SW 1271 (cell line): ENCODE measurements around the gene DTNA.

Experiments used
- DNase-seq, 2 experiments: peaks; one replicate each; lab custom pipeline; 2025; lab: John Stamatoyannopoulos, UW

The DTNA gene

DNA sequence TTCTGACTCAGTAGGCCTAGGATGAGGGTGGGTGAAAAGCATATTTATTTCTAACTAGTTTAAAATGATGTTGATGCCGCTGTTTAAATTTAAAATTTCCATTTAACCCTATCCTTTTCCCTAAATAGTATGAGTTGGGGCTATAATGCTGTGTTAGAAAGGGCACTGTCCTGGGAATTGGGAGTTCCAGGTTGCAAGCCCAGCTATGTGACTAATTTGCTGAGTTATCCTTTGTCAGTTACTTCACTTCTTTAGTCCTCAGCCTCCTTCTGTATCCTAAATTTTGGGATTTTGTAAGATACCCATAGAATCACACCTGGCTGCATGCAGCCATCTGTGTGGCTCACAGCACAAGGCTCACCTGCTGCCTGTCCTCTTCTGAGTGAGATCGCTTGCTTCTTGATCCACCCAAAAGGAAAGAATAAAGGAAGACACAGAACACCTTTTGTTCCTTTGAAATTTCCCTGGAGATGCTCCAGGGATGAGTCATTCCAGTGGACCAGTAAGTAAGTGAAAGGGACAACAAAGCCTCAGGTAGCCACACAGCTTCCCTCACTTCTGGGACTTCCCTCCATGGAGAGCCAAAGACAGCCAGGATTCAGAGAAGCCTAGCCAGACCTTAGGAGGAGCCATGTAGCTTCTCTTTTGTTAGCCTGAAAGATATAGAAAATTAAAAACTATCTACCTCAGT lies 97.2 kb downstream of the DTNA start:
- DNase-seq = no peak

DNA sequence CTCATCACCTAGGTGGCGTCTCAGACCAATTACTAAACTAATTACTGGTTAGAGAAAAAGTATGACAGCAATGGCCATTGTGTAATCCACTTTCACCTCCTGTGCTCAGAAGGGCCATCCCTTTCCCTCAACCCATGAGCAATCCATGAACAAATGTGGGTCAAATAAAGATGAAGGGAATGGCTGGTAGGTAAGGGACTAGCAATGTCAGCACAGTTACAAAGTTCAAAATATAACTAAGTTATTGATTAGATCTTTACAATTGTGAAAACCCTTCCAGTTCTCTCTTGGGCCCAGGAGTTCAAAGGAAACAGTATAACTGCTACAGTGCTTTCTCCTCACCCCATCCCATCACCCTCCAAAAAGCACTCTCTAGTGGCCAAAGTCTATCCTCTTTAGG lies 98.3 kb downstream of the DTNA start:
- DNase-seq = no peak

DNA sequence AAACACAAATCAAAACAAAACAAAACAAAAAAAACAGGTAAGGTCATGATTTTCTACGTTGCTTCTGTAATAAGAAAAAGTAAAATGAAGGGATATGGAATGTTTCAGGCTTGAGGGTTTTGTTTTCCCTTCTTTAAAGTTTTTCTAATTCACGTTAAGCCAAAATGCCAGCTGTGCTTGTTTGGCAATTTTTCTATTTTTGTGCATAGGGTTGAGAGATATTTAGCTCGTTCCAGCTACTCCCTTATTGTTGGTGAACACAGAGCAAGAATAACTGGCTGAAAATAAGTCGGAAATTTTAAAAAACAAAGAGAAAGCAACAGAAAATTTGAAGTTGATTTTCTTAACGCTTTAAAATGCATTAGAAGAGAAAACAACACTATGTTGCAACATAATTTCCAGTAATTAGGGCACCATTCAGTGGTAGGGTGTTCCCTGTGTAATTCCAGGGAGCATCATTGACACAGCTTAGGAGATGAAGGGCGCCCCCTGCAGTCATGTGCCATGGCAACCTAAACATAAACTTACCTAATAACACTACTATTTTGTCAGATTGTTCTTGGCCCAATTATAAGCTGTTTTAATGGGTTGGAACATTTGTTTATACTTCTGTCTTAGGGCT lies 99.5 kb downstream of the DTNA start:
- peak in 1 of 2 experiments; percentile 38 for DNase-seq

DNA sequence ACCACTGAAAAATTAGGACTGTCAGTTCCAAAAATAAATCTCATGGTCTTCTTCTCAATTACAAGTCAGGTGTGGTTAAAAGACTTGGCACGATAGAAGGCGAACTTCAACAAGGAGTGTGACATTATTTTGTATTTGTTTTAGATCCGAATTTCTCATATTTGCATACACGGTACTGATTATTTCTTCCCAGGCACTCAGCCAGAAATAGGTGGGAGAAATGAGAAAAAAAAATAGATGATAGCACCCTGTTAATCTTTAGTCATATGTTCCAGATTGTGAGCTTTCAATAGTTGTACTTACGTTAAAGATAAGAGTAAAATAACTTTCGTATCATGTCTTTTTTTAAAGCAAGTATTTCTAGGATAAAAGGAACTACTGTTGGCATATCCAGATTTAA lies 106.1 kb downstream of the DTNA start:
- DNase-seq = no peak

DNA sequence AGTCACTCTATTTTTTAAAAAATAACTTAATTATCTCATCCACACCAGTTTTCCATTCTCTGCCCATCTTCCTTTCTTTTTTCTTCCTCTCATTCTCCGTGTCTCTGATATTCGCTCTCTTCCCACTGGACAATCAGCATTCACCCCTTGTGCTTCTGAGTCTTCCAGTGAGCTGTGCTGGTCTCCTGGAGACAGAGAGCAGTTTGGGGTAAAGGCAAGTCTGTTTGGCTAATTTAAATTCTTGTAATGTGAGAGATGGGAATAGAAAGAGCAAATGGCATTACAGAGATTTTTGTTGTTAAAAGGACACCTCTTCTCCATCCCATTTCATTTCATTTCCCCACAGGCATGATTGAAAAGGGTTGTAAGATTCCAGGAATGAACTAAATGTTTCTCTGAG lies 107.5 kb downstream of the DTNA start:
- DNase-seq = no peak

DNA sequence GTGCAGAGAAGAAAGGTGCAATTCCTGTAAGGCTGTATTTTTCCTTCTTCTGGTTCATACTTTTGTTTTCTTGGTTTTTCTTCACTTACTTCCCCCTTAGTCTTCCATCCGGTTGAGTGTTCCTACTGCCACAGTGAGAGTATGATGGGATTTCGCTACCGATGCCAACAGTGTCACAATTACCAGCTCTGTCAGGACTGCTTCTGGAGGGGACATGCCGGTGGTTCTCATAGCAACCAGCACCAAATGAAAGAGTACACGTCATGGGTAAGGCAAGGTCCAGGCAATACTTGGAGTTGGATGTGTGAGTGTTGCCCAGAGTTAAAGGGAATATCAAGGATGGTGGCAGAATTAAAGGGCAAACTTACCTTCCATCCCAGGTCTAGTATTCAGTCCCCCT lies 108.0 kb downstream of the DTNA start:
- no peak for DNase-seq

DNA sequence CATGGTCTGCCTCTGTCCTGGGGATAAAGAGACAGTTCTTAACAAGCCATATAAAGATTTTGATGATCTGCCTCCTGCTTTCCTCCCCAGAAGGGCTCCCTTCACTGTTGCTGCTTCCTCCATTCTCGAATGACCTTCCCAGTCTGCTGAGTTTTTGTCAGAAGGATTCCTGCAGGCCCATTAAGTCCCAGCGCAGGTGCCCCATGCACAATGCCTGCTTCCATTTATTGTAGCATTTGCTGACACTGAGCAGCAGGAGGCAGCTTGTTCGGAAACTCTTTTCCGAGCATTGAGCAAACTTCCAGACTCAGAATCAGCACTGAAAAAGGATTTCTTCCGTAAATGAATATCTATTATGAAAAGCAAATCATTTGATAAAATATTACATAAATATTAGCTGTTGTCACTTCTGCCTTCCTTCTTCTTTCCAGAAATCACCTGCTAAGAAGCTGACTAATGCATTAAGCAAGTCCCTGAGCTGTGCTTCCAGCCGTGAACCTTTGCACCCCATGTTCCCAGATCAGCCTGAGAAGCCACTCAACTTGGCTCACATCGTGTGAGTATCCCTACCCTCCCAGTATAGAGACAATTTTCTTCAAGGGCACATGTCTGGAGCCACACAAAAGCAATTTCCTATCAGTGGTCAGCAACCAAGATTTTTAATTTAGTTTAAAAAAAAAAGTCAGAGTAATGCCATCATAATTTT lies 110.4 kb downstream of the DTNA start:
- DNase-seq = no peak

DNA sequence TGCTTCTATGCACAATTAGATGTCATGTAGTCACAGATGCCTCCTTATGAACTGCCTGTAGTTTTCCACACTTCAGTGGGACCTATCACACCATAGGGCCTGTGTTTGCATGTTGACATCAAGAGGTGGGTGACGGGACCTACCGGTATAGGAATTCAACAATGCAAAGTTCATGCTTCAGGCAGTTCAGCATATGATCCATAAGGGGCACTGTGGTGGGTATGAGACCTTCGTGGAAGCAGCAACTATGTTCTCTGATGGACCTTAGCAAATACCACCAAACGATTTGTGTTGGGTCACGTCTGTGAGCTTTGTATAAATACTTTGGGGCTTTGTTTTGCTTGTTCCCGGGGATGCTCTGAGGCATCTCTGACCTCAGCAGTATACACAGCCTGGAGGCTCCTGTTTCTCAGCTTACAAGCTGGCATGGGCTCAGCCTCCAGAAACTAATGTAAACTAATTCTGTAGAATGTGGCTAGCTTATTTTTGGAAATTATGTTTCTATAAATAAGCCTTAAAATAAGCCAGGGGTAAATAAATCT lies 111.6 kb downstream of the DTNA start:
- no peak for DNase-seq

DNA sequence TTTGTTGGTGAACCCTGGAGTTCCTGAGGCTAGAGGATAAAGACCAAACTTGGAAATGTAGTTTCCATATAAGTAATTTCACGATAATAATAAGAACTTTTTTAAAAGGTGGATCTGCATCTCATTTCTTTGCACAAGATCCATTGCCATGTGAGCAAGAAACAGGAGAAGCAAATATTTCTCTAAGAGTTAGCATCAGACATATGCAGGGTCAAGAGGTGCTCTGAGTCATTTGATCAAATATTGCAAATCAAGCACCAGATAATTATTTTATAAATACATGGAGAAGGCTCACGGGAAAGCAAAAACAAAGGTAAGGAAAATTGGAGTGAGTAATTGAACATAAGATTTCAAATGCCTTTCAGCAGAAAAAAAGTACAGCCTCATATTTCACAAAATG lies 118.0 kb downstream of the DTNA start:
- DNase-seq = no peak

DNA sequence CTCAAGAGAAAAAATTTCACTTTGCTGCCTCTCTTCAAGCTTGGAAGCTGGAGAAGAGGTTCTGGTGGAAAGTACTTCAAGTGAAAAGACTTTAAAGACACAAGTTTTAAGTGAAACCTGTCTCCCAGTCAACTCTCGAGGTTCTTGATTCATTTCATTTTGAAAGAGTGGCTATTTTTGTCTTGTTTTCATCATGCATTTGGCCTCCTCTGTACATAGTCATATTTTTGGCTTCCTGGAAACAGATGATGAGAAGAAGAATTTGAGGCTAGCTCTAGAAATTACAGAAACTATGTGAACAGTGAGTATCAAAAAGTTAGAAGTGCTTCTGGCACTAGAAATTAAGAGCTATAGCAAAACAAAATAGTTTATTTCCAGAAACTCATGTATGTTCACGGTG lies 124.8 kb downstream of the DTNA start:
- DNase-seq = no peak

DNA sequence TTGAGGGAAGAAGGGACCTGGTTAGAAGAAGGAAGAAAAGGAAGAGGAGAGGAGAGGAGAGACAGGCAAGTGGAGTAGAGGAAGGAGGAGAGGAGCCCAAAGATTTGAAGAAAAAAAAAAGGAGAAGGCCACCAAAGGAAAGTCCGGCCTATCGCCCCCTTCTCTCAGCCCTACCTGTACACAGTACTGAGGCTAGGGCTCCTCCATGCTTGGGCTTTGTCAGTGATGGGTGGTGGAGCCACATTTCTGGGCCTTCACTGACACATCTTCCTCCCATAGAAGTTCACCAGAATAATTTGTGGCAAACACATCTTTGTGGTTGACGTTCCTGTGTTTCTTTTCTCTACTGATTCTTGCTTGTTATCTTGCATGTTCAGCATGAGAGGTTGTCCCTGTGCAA lies 125.4 kb downstream of the DTNA start:
- no peak for DNase-seq

DNA sequence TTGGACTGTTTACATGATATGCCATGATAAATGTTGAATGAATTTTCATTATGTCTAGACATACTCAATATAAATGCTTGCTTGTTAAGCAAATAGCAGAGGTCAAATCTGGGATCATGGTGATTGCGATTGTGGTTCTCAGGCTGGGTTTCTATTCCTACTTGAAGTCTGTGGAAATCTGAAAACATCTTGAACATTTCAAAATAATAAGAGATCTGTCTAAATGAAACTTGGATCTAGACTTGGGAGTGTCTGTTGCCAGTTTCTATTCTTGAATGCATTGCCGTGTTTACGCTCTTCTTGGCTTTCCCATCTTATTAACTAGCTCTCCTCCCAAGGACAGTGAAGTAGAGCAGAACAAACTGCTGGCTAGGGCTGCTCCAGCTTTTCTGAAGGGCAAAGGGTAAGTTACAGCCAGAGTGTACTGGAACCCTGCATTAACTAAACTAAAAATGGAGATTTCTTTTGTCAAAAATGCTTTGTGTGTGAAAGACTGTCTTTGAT lies 127.7 kb downstream of the DTNA start:
- DNase-seq = no peak

DNA sequence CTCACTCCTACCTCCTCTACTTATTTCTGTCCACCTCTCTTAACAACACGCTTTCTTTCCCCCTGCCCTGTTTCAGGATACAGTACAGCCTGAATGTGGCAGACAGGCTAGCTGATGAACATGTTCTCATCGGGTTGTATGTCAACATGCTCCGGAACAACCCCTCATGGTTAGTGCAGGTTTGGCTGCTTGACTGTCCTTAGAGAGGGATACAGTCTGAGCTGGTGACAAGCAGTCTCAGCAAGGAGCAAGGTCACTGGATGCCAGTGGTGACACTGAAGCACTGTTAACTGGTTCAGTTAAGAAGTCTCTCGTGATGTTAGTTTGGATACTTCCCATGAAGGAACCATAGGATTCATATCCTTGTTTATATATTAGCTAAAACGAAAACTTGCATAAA lies 128.6 kb downstream of the DTNA start:
- DNase-seq = no peak

DNA sequence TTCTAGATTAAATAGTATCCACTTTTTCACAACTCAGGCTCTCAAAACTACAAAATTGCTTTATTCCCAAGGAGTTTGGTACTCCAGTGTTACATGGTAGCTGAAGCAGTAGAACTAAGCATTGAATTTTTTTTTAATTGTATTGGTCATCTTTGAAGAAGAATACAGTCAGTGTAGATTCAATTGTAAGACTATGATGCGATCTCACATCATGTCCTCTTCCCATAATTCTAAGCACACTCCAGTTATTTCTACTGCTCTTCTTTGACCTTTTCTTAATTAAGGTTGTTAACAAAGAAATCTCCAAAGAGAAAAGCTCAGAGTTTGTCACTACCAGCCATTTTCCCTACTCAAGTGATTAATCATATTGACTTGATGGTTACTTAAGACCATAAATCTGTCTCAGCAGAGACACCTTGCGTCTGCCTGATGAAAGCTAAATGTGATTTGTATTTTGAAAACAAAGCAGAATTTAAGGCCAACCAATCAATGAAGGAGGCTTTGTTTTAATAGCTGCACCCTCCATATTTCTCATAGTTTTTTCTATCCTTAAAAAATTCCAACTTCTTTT lies 130.2 kb downstream of the DTNA start:
- DNase-seq = no peak

DNA sequence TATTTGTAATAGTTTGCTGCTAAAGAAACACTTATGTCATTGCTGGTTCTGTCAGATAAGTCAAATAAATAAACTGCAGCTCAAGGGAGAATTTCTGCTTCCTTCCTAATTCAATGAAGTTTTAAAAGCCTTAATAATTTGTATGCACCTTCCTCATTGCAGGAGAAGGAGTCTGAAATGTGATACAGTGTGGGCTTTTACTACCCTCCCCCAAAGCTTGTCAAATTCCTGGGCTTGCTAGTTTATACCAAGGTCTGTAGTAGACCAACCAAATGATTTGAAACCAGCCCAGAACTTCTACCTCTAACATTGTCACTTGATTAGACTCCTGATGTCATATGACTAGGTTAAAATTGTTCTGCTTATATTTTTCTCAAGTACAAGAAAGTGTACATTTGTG lies 131.8 kb downstream of the DTNA start:
- DNase-seq = no peak

DNA sequence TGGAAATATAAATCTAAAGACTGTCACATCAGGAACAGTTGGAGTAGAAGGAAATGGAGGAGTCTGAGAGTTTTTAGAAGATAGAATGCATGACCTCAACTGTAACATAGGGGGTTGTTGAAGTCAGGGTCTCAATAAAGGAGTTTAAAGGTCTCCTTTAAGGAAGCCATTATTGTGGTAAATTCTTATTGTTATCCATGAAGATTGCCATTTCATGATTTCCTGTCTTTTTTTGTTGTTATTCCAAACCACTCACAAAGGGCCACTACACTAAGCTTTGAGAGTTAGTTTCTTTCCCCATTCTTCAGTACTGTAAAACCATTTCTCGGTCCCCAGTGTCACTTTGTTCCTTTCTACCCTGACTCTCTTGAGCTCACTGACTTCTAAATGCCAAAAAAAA lies 134.0 kb downstream of the DTNA start:
- DNase-seq = no peak

DNA sequence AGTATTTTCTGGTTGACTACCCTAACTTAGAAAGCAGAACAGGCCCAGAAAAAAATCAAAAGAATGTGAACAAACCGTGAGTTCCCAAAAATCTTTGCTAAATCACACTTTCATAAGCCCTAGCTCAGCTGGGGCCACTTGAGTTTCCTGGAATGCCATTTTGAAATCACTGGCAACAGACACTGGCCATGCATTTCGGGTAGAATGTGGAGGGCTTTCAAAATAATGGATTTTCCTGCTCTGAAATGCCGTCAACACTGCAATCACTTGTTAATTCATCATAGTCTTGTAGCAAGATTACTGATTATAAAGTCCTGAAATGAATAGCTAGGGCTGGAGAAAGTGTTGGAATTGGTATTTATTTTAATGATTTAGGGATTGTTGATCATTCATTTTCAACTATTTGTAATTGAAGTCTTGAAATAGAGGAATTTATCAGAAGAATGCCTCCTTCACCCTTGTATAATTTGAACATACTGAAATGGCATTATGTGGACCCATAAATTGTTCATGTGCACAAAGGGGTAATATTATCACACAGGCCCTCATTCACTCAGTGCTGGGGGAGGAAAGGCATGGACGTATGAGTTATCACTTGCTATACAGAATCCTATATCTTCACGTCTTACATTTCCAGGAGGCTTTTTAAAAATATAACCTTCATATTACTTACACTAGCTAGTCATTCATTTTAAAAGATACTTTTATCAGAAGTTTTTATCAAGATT lies 134.8 kb downstream of the DTNA start:
- DNase-seq = no peak

DNA sequence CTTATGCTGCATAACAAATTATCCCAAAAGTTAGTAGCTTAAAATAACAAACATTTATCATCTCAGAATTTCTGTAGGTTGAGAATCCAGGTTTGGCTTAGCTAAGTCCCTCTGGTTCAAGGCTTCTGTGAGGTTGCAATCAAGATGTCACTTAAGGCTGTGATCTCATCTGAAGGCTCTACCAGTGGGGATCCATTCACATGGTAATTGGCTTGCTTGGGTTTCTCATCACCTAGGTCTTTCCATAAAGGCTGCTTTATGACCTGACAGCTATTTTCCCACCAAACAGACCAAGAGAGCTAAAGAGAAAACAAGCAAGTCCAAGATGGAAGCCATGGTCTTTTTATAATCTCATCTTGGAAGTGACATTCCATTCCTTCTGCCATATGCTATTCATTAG lies 137.3 kb downstream of the DTNA start:
- DNase-seq = no peak

DNA sequence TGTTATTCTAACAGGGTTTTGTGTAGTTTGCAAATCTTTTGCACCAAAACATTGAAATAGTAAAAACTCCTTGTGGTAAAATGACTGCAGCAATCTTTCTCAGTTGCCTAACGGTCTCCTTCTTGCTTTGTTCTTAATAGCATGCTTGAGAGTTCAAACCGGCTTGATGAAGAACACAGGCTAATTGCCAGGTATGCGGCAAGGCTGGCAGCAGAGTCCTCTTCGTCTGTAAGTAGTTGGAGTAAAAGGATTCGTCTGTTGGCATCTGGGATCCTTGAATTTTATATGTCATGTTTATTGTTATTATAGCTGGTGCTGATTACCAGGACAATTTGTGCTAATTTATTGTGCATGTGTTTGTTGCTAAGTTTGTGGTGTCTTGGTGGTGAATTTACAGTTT lies 138.1 kb downstream of the DTNA start:
- no peak for DNase-seq

DNA sequence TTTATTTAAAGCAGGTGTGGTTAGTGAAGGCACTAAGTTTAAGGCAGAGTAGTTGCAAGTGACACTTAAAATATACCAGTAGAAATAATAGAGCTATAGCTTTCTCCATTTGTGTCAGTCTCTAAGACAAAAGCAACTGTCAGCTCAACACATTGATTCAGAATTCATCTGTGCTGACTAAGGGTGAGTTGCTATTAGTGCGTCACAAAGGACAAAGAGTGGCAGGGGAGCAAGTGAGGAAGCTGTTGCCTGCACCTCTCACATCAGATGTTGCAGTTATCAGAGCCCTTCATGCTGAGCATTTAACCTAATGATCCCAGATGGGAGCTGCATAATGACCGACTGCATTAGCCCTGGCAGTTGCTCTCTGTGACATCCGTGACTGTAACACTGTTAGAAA lies 138.6 kb downstream of the DTNA start:
- DNase-seq = no peak

DNA sequence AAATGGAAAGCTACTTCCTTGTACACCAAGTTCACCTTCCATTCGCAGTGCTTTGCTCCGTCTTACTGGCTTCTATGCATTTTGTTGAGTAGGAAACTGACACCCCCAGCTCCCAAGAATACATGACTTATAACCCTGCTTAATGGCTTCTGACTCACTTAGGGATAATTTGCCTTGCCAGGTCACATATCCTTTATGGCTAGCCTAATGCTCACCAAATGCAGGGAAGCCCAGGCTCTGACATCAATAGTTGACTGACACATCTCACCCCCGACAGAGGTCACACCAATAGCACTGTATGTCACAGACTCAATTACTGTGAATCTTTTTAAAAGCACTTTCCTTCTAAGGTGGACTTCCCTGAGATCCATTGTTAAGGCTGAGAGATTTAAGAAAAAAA lies 147.2 kb downstream of the DTNA start:
- no peak for DNase-seq

DNA sequence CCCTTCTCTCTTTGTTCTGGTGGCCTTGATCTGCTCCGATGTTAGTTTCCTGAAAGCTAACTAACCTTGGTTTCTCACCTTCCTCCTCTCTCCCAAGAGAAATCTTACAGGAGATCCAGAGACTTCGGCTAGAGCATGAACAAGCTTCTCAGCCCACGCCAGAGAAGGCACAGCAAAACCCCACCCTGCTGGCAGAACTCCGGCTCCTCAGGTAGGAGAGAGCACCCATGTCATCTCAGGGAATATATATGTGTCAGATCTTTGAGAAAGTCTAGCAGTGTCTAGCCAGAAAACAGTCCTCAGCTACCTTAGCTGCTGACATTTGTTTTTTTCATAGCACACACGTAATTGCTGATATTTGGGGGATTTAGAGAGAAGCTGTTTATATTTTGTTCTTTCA lies 148.1 kb downstream of the DTNA start:
- no peak for DNase-seq
